ENCODE data around the gene HNRNPUL1. TPM values are rescaled to one million over a fixed set of nuclear protein-coding genes. Genes with fewer than 3 reads are reported as not detected.
"Not testable (repeated sequence)": the region's sequence is repeated elsewhere in the genome, so short reads cannot be mapped to it uniquely, and the experiment has no call there.

HNRNPUL1 gene
- total and polyA plus RNA-seq, 3 donors from 2014 or later, result 192 to 230 (median 197) TPM

DNA sequence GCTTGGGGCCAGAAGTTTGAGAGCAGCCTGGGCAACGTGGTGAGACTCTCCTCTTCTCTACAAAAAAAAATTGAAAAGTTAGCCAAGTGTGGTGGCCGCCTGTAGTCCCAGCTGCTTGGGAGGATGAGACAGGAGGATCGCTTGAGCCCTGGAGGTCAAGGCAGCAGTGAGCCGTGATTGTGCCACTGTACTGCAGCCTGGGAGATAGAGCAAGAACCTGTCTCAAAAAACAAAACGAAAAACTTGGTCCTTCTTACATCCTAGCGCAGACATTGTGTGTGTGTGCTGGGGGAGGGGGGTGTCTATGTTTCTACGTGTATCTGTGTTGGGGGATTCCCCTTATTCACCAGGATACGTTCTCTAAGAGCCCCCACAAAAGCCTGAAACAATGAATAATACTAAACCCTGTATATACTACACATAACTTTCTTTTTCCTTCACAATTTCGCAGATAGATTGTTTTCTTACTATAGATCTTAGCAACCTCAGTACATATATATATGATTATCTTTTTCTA lies 37.2 kb upstream of the HNRNPUL1 start:
- no peak for DNase-seq
- H3K27me3 ChIP-seq, result no peaks in the 10 kb centered on the region
- WGBS, 2 donors, result 29 to 34% methylated on average over 9 of the region's 9 CpGs
- peaks cover 33% of the 10 kb centered on the region for H3K4me1 ChIP-seq
- no peak for TF ChIP-seq POLR2A (IDR thresholded peaks at IDR 0.05)
- TF ChIP-seq, protein P1, sequence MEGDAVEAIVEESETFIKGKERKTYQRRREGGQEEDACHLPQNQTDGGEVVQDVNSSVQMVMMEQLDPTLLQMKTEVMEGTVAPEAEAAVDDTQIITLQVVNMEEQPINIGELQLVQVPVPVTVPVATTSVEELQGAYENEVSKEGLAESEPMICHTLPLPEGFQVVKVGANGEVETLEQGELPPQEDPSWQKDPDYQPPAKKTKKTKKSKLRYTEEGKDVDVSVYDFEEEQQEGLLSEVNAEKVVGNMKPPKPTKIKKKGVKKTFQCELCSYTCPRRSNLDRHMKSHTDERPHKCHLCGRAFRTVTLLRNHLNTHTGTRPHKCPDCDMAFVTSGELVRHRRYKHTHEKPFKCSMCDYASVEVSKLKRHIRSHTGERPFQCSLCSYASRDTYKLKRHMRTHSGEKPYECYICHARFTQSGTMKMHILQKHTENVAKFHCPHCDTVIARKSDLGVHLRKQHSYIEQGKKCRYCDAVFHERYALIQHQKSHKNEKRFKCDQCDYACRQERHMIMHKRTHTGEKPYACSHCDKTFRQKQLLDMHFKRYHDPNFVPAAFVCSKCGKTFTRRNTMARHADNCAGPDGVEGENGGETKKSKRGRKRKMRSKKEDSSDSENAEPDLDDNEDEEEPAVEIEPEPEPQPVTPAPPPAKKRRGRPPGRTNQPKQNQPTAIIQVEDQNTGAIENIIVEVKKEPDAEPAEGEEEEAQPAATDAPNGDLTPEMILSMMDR (IDR thresholded peaks at IDR 0.05), result no peak
- H3K9me3 ChIP-seq, result no peaks in the 10 kb centered on the region
- peak overlapping the region in 1 of 2 donors; percentile 38 for H3K4me3 ChIP-seq
- peak overlapping the region; percentile 82 to 84 for H3K27ac ChIP-seq
- H3K36me3 ChIP-seq (ENCODE audit: low read depth, missing control alignments), result no peaks in the 10 kb centered on the region
- intact Hi-C loops (cut with DNase I; ENCODE audit: low total_unique reads), result no loop called here

DNA sequence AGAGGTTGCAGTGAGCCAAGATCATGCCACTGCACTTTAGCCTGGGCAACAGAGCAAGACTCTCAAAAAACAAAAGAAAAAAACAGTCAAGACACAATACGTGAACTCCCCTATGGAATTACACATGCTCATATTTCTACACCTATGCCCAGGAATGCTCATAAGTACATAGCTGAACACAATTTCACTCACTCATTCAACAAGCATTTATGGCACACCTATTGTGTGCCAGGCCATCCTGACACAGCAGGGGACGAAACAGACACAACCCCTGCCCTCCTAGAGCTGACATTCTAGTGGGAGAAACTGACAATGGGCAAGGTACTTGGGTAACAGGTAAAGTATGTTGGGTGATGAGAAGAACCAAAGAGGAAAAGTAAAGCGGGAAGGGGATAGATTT lies 35.7 kb upstream of the HNRNPUL1 start:
- Histone ChIP-seq H3K4me3 (no peak overlapping the region), H3K4me1 (peaks cover 31% of the 10 kb centered on the region), H3K36me3 (ENCODE audit: low read depth, missing control alignments) (no peaks in the 10 kb centered on the region), H3K9me3 (no peaks in the 10 kb centered on the region), H3K27me3 (no peaks in the 10 kb centered on the region), H3K27ac (no peak overlapping the region)
- intact Hi-C loops (cut with DNase I; ENCODE audit: low total_unique reads), result no loop called here
- no peak for DNase-seq
- WGBS, 2 donors, result 79 to 95% methylated on average over 3 of the region's 3 CpGs
- TF ChIP-seq, protein P1 (IDR thresholded peaks at IDR 0.05), result no peak
- TF ChIP-seq POLR2A (IDR thresholded peaks at IDR 0.05), result no peak

DNA sequence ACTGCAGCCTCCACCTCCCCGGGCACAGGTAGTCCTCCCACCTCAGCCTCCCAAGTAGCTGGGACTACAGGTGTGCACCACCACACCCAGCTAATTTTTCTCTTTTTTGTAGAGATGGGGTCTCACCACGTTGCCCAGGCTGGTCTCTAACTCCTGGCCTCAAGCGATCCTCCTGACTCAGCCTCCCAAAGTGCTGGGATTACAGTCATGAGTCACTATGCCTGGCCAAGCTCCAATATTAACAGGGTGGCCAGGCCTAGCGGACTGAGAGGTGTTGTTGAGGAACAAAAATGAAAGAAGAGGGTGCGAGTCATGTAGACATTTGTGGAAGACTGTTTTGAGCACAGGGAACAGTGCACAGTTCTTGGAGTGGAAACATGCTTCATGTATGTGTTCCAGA lies 34.8 kb upstream of the HNRNPUL1 start:
- H3K27ac ChIP-seq; H3K9me3 ChIP-seq; DNase-seq; H3K4me3 ChIP-seq; intact Hi-C loops (cut with DNase I; ENCODE audit: low total_unique reads); H3K27me3 ChIP-seq; H3K36me3 ChIP-seq (ENCODE audit: low read depth, missing control alignments): not testable (repeated sequence)
- WGBS, 2 donors, result 89 to 93% methylated on average over 5 of the region's 5 CpGs
- H3K4me1 ChIP-seq, result peaks cover 24% of the 10 kb centered on the region

DNA sequence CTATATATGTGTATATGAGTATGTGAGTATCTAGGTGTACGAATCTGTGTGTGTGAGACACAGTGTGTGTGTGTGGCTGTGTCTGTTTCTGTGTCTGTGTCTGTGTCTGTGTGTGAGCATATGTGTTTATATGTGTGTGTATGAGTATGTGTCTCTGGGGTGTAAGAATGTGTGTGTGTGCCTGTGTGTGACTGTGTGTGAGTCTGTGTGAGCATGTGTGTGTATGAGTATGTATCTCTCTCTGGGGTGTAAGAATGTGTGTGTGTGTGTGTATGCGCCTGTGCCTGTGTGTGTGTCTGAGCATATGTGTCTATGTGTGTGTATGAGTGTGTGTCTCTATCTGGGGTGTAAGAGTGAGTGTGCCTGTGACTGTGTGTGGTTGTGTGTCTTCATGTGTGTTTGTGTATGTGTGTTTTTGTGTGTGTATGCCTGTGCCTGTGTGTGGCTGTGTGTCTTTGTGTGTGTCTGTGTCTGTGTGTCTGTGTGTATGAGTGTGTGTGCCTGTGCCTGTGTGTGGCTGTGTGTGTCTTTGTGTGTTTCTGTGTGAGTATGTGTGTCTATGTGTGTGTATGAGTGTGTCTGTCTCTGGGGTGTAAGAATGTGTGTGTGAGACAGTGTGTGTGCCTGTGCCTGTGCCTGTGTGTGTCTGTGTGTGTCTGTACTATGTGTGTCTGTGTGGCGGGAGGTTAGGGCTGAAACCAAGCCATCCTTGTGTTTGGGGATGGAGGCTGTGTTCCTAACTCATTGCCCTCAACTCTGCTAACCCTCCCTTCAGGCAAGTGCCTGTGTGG lies 33.9 kb upstream of the HNRNPUL1 start:
- intact Hi-C loops (cut with DNase I; ENCODE audit: low total_unique reads), result no loop called here
- Histone ChIP-seq H3K27ac (peak overlapping the region in 1 of 2 donors; percentile 19), H3K4me3 (no peak overlapping the region), H3K27me3 (no peaks in the 10 kb centered on the region), H3K9me3 (no peaks in the 10 kb centered on the region), H3K4me1 (peaks cover 23% of the 10 kb centered on the region), H3K36me3 (ENCODE audit: low read depth, missing control alignments) (no peaks in the 10 kb centered on the region)
- 94 to 97% methylated on average over 3 of the region's 3 CpGs for WGBS, 2 donors
- DNase-seq, result no peak
- TF ChIP-seq, protein P1 (IDR thresholded peaks at IDR 0.05), result no peak
- no peak for TF ChIP-seq POLR2A (IDR thresholded peaks at IDR 0.05)

DNA sequence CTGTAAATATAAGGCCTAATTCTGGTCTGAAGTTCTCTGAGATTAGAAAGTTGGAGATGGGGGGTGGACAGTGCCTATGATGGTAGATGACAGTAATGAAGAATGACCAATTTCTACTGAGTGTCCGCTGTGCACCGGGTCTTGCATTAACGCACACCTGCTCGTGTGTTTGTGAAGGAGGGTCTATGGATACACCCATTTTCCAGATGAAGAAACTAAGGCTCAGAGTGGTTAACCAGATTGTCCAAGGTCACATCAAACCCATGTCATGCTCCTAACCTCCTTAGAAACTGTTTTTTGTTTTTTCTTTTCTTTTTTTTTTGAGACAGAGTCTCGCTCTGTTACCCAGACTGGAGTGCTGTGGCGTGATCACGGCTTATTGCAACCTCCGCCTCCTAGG lies 31.5 kb upstream of the HNRNPUL1 start:
- no peak overlapping the region for H3K4me3 ChIP-seq
- no peak for DNase-seq
- WGBS, 2 donors, result 90 to 96% methylated on average over 8 of the region's 8 CpGs
- H3K36me3 ChIP-seq (ENCODE audit: low read depth, missing control alignments), result no peaks in the 10 kb centered on the region
- TF ChIP-seq, protein P1 (IDR thresholded peaks at IDR 0.05), result no peak
- TF ChIP-seq POLR2A (IDR thresholded peaks at IDR 0.05), result no peak
- no peak overlapping the region for H3K27ac ChIP-seq
- peaks cover 3% of the 10 kb centered on the region for H3K4me1 ChIP-seq
- H3K27me3 ChIP-seq, result no peaks in the 10 kb centered on the region
- H3K9me3 ChIP-seq, result no peaks in the 10 kb centered on the region
- intact Hi-C loops (cut with DNase I; ENCODE audit: low total_unique reads), result no loop called here
